Memory B cell (primary cell): ENCODE results near the gene TBL1XR1.
A peak's percentile ranks its signal among the peaks of the same experiment; 100 is the strongest.

Source experiments
- ATAC-seq: fragments of 150-1000 bp; cut with Tn5 transposase; 2 replicates; pipeline ENCODE4 v1.10.0; 2021; ENCODE audit warnings: low read depth, mild to moderate bottlenecking, moderate library complexity
- DNase-seq, 2 donors: peaks; one replicate each; pipeline ENCODE4 v3.0.0; 2022; ENCODE audit warnings: low spot score in 2 of 2
- H3K27ac Mint-ChIP-seq: one replicate; pipeline ENCODE4 v1.8.0; 2022; ENCODE audit warnings: mild to moderate bottlenecking, moderate library complexity, mixed read lengths
- H3K27me3 Mint-ChIP-seq: one replicate; pipeline ENCODE4 v1.8.0; 2022; ENCODE audit warnings: mixed read lengths
- H3K36me3 Mint-ChIP-seq: one replicate; pipeline ENCODE4 v1.8.0; 2022; ENCODE audit warnings: mild to moderate bottlenecking, mixed read lengths
- H3K4me1 Mint-ChIP-seq: one replicate; pipeline ENCODE4 v1.8.0; 2022; ENCODE audit warnings: mixed read lengths
- H3K4me3 Mint-ChIP-seq: one replicate; pipeline ENCODE4 v1.8.0; 2022; ENCODE audit warnings: mild to moderate bottlenecking, moderate library complexity, mixed read lengths
- H3K9me3 Mint-ChIP-seq: one replicate; pipeline ENCODE4 v1.8.0; 2022; ENCODE audit warnings: mixed read lengths

TBL1XR1 gene

GRCh38 chr3:177197041-177197726 is at the start of gene TBL1XR1:
Gene TBL1XR1, minus strand, starts transcription at chr3:177197482. Its CDS starts 132,505 bp downstream, at chr3:177064977.
- Mint-ChIP-seq H3K27ac (peak within 1 kb of the TSS; percentile 91), H3K9me3 (no peaks in the 10 kb centered on the region), H3K4me3 (peak within 1 kb of the TSS; percentile 94), H3K27me3 (no peaks in the 10 kb centered on the region), H3K4me1 (peaks cover 41% of the 10 kb centered on the region), H3K36me3 (peaks cover 7% of the 10 kb centered on the region)
- DNase-seq (peak; percentile 82 to 85), ATAC-seq (peak; percentile 64)

- Mint-ChIP-seq H3K27ac (no peak overlapping the region), H3K4me3 (no peak overlapping the region), H3K36me3 (no peaks in the 10 kb centered on the region), H3K27me3 (no peaks in the 10 kb centered on the region), H3K9me3 (no peaks in the 10 kb centered on the region), H3K4me1 (peaks cover 27% of the 10 kb centered on the region)
- DNase-seq (no peak), ATAC-seq (no peak)
These were observed 48.0 kb upstream of the TBL1XR1 start for GRCh38 chr3:177245250-177245649.

- H3K4me3 Mint-ChIP-seq = no peak overlapping the region
- no peak for ATAC-seq
These were observed 47.3 kb upstream of the TBL1XR1 start for GRCh38 chr3:177244606-177245005.

GRCh38 chr3:177238686-177239216 is 41.5 kb upstream of the TBL1XR1 start:
- no peak for ATAC-seq

More at GRCh38 chr3:177244606-177245005, 47.3 kb upstream of the TBL1XR1 start:
- Mint-ChIP-seq H3K9me3 (no peaks in the 10 kb centered on the region), H3K4me1 (peaks cover 20% of the 10 kb centered on the region), H3K27ac (peak overlapping the region; percentile 26), H3K36me3 (no peaks in the 10 kb centered on the region), H3K27me3 (no peaks in the 10 kb centered on the region)
- no peak for DNase-seq

GRCh38 chr3:177237206-177237605 is 39.9 kb upstream of the TBL1XR1 start:
- Mint-ChIP-seq H3K27me3 (no peaks in the 10 kb centered on the region), H3K9me3 (no peaks in the 10 kb centered on the region), H3K4me3 (no peak overlapping the region), H3K27ac (no peak overlapping the region), H3K4me1 (peaks cover 2% of the 10 kb centered on the region), H3K36me3 (no peaks in the 10 kb centered on the region)
- no peak for DNase-seq
- no peak for ATAC-seq

More at GRCh38 chr3:177238686-177239216, 41.5 kb upstream of the TBL1XR1 start:
- Mint-ChIP-seq H3K4me1 (peaks cover 7% of the 10 kb centered on the region), H3K9me3 (no peaks in the 10 kb centered on the region), H3K4me3 (no peak overlapping the region), H3K36me3 (no peaks in the 10 kb centered on the region), H3K27ac (no peak overlapping the region), H3K27me3 (no peaks in the 10 kb centered on the region)
- DNase-seq = no peak

GRCh38 chr3:177236704-177237103 is 39.4 kb upstream of the TBL1XR1 start:
- peaks cover 3% of the 10 kb centered on the region for H3K4me1 Mint-ChIP-seq
- no peak overlapping the region for H3K4me3 Mint-ChIP-seq
- H3K36me3 Mint-ChIP-seq = no peaks in the 10 kb centered on the region
- no peaks in the 10 kb centered on the region for H3K9me3 Mint-ChIP-seq
- DNase-seq (no peak), ATAC-seq (no peak)
- H3K27ac Mint-ChIP-seq = no peak overlapping the region
- no peaks in the 10 kb centered on the region for H3K27me3 Mint-ChIP-seq

GRCh38 chr3:177234121-177234520 is 36.8 kb upstream of the TBL1XR1 start:
- DNase-seq = no peak
- Mint-ChIP-seq H3K4me1 (peaks cover 9% of the 10 kb centered on the region), H3K36me3 (no peaks in the 10 kb centered on the region), H3K27ac (no peak overlapping the region), H3K4me3 (no peak overlapping the region), H3K9me3 (no peaks in the 10 kb centered on the region), H3K27me3 (no peaks in the 10 kb centered on the region)
- ATAC-seq = no peak

GRCh38 chr3:177231242-177231641 is 34.0 kb upstream of the TBL1XR1 start:
- Mint-ChIP-seq H3K27ac (peak overlapping the region; percentile 3), H3K27me3 (no peaks in the 10 kb centered on the region), H3K9me3 (no peaks in the 10 kb centered on the region), H3K4me3 (no peak overlapping the region), H3K36me3 (no peaks in the 10 kb centered on the region), H3K4me1 (peaks cover 9% of the 10 kb centered on the region)
- no peak for DNase-seq
- peak; percentile 47 for ATAC-seq

GRCh38 chr3:177230641-177231040 is 33.4 kb upstream of the TBL1XR1 start:
- Mint-ChIP-seq H3K36me3 (no peaks in the 10 kb centered on the region), H3K9me3 (no peaks in the 10 kb centered on the region), H3K27ac (no peak overlapping the region), H3K4me1 (peaks cover 9% of the 10 kb centered on the region), H3K27me3 (no peaks in the 10 kb centered on the region), H3K4me3 (no peak overlapping the region)
- ATAC-seq (no peak), DNase-seq (no peak)

- Mint-ChIP-seq H3K36me3 (no peaks in the 10 kb centered on the region), H3K4me1 (peaks cover 9% of the 10 kb centered on the region), H3K27ac (no peak overlapping the region), H3K4me3 (no peak overlapping the region), H3K27me3 (no peaks in the 10 kb centered on the region), H3K9me3 (no peaks in the 10 kb centered on the region)
- DNase-seq = no peak
- no peak for ATAC-seq
These were observed 32.5 kb upstream of the TBL1XR1 start for GRCh38 chr3:177229791-177230190.

GRCh38 chr3:177228601-177229190 is 31.4 kb upstream of the TBL1XR1 start:
- no peaks in the 10 kb centered on the region for H3K36me3 Mint-ChIP-seq
- H3K27ac Mint-ChIP-seq = no peak overlapping the region
- DNase-seq = no peak
- no peaks in the 10 kb centered on the region for H3K27me3 Mint-ChIP-seq
- H3K9me3 Mint-ChIP-seq = no peaks in the 10 kb centered on the region
- no peak overlapping the region for H3K4me3 Mint-ChIP-seq
- no peak for ATAC-seq
- peaks cover 7% of the 10 kb centered on the region for H3K4me1 Mint-ChIP-seq

- Mint-ChIP-seq H3K36me3 (no peaks in the 10 kb centered on the region), H3K4me1 (peaks cover 14% of the 10 kb centered on the region), H3K4me3 (no peak overlapping the region), H3K27ac (no peak overlapping the region), H3K27me3 (no peaks in the 10 kb centered on the region), H3K9me3 (no peaks in the 10 kb centered on the region)
- DNase-seq (no peak), ATAC-seq (no peak)
These were observed 27.1 kb upstream of the TBL1XR1 start for GRCh38 chr3:177224414-177224813.

- H3K4me1 Mint-ChIP-seq = peaks cover 14% of the 10 kb centered on the region
- DNase-seq = no peak
- no peaks in the 10 kb centered on the region for H3K36me3 Mint-ChIP-seq
- no peak overlapping the region for H3K27ac Mint-ChIP-seq
- H3K27me3 Mint-ChIP-seq = no peaks in the 10 kb centered on the region
- no peak overlapping the region for H3K4me3 Mint-ChIP-seq
- H3K9me3 Mint-ChIP-seq = no peaks in the 10 kb centered on the region
- no peak for ATAC-seq
These were observed 24.5 kb upstream of the TBL1XR1 start for GRCh38 chr3:177221744-177222143.

GRCh38 chr3:177220136-177220974 is 23.1 kb upstream of the TBL1XR1 start:
- H3K4me3 Mint-ChIP-seq = no peak overlapping the region
- H3K4me1 Mint-ChIP-seq = peaks cover 14% of the 10 kb centered on the region
- no peaks in the 10 kb centered on the region for H3K36me3 Mint-ChIP-seq
- ATAC-seq = no peak
- H3K27me3 Mint-ChIP-seq = no peaks in the 10 kb centered on the region
- no peaks in the 10 kb centered on the region for H3K9me3 Mint-ChIP-seq
- DNase-seq = no peak
- H3K27ac Mint-ChIP-seq = no peak overlapping the region
